ENCODE results near the gene TSC2. TPM values are rescaled to one million over a fixed set of nuclear protein-coding genes. Genes with fewer than 3 reads are reported as not detected.

The TSC2 gene
- total RNA-seq, 4 donors from 2014 or later = 75.4 to 507 (median 111) TPM

- Histone ChIP-seq H3K9me3 (no peaks in the 10 kb centered on the region), H3K4me3 (peak overlapping the region in 3 of 4 donors; percentile 71 to 91 (median 86)), H3K27me3 (no peaks in the 10 kb centered on the region), H3K27ac (peak overlapping the region in 2 of 4 donors; percentile 69 to 90), H3K4me1 (peaks cover 0 to 63% (median 33%) of the 10 kb centered on the region in 4 donors), H3K36me3 (peaks cover 0 to 36% (median 0%) of the 10 kb centered on the region in 3 donors)
- no peak for DNase-seq (ENCODE audit: low spot score in 2 of 2)
- TF ChIP-seq CTCF (IDR thresholded peaks at IDR 0.05) (no peak), POLR2A (IDR thresholded peaks at IDR 0.05) (no peak), EP300 (IDR thresholded peaks at IDR 0.05) (no peak)
- WGBS, 2 donors = 83 to 84% methylated on average over 21 of the region's 21 CpGs
Measured at GRCh38 chr16:2045965-2046892, 1.6 kb upstream of the TSC2 start.

GRCh38 chr16:2046893-2047329 is 874 bp upstream of the TSC2 start:
- WGBS, 2 donors = 16 to 20% methylated on average over 8 of the region's 8 CpGs
- Histone ChIP-seq H3K4me3 (peak overlapping the region; percentile 71 to 94 (median 88)), H3K9me3 (no peaks in the 10 kb centered on the region), H3K36me3 (peaks cover 0 to 41% (median 0%) of the 10 kb centered on the region in 3 donors), H3K27me3 (no peaks in the 10 kb centered on the region), H3K27ac (peak overlapping the region; percentile 9 to 90 (median 70)), H3K4me1 (peaks cover 0 to 60% (median 31%) of the 10 kb centered on the region in 4 donors)
- TF ChIP-seq CTCF (IDR thresholded peaks at IDR 0.05) = no peak
- no peak for TF ChIP-seq EP300 (IDR thresholded peaks at IDR 0.05)
- no peak for TF ChIP-seq POLR2A (IDR thresholded peaks at IDR 0.05)
- DNase-seq (ENCODE audit: low spot score in 2 of 2) = no peak

- Histone ChIP-seq H3K4me3 (peak overlapping the region; percentile 71 to 94 (median 88)), H3K27ac (peak overlapping the region in 3 of 4 donors; percentile 16 to 90 (median 72)), H3K4me1 (peaks cover 0 to 50% (median 26%) of the 10 kb centered on the region in 4 donors), H3K9me3 (no peaks in the 10 kb centered on the region), H3K36me3 (peaks cover 0 to 51% (median 0%) of the 10 kb centered on the region in 3 donors), H3K27me3 (no peaks in the 10 kb centered on the region)
- 1 to 17% methylated on average over 2 to 19 of the region's 30 CpGs for WGBS, 2 donors
- TF ChIP-seq CTCF (IDR thresholded peaks at IDR 0.05) = no peak
- no peak for TF ChIP-seq POLR2A (IDR thresholded peaks at IDR 0.05)
- no peak for TF ChIP-seq EP300 (IDR thresholded peaks at IDR 0.05)
- DNase-seq (ENCODE audit: low spot score in 2 of 2) = no peak
Measured at GRCh38 chr16:2048116-2048543, 345 bp downstream of the TSC2 start.

- DNase-seq (ENCODE audit: low spot score in 2 of 2) = no peak
- Histone ChIP-seq H3K27me3 (no peaks in the 10 kb centered on the region), H3K9me3 (no peaks in the 10 kb centered on the region), H3K4me3 (no peak overlapping the region), H3K27ac (no peak overlapping the region), H3K4me1 (peaks cover 0 to 40% (median 10%) of the 10 kb centered on the region in 4 donors), H3K36me3 (peaks cover 0 to 78% (median 0%) of the 10 kb centered on the region in 3 donors)
- TF ChIP-seq POLR2A (IDR thresholded peaks at IDR 0.05) = no peak
- no peak for TF ChIP-seq EP300 (IDR thresholded peaks at IDR 0.05)
- no peak for TF ChIP-seq CTCF (IDR thresholded peaks at IDR 0.05)
- WGBS, 2 donors = 89 to 90% methylated on average over 12 to 21 of the region's 21 CpGs
Measured at GRCh38 chr16:2053211-2053610, 5.4 kb downstream of the TSC2 start.

- no peaks in the 10 kb centered on the region for H3K9me3 ChIP-seq
- DNase-seq (ENCODE audit: low spot score in 2 of 2) = no peak
- H3K4me3 ChIP-seq = no peak overlapping the region
- no peak overlapping the region for H3K27ac ChIP-seq
- peaks cover 0 to 34% (median 5%) of the 10 kb centered on the region in 4 donors for H3K4me1 ChIP-seq
- H3K36me3 ChIP-seq = peaks cover 0 to 84% (median 0%) of the 10 kb centered on the region in 3 donors
- no peak for TF ChIP-seq POLR2A (IDR thresholded peaks at IDR 0.05)
- TF ChIP-seq EP300 (IDR thresholded peaks at IDR 0.05) = no peak
- TF ChIP-seq CTCF (IDR thresholded peaks at IDR 0.05) = no peak
- WGBS, 2 donors = 87 to 94% methylated on average over 17 of the region's 17 CpGs
- no peaks in the 10 kb centered on the region for H3K27me3 ChIP-seq
Measured at GRCh38 chr16:2053897-2054296, 6.1 kb downstream of the TSC2 start.
